ENCODE results near the gene GNA12.

GNA12 gene

GRCh38 chr7:2813350-2814185, 30.5 kb downstream of the GNA12 start:
- Histone ChIP-seq H3K27me3 (replicated peaks; ENCODE audit: control insufficient read depth, insufficient read depth, low read length) (no peaks in the 10 kb centered on the region), H3K36me3 (ENCODE audit: control insufficient read depth, insufficient read depth, low read length, severe bottlenecking) (no peaks in the 10 kb centered on the region), H3K4me1 (ENCODE audit: control insufficient read depth, insufficient read depth, low read length) (peaks cover 72% of the 10 kb centered on the region), H3K9ac (ENCODE audit: low read length) (peak overlapping the region; percentile 73), H3K4me3 (ENCODE audit: low read length) (peak overlapping the region; percentile 68), H3K9me3 (ENCODE audit: control insufficient read depth, low read length) (no peaks in the 10 kb centered on the region)
- no peak for DNase-seq (ENCODE audit: low read depth)

GRCh38 chr7:2812831-2813230, 31.3 kb downstream of the GNA12 start:
- no peaks in the 10 kb centered on the region for H3K9me3 ChIP-seq (ENCODE audit: control insufficient read depth, low read length)
- peak; percentile 36 for DNase-seq (ENCODE audit: low read depth)
- H3K9ac ChIP-seq (ENCODE audit: low read length) = peak overlapping the region; percentile 39
- no peaks in the 10 kb centered on the region for H3K36me3 ChIP-seq (ENCODE audit: control insufficient read depth, insufficient read depth, low read length, severe bottlenecking)
- H3K4me1 ChIP-seq (ENCODE audit: control insufficient read depth, insufficient read depth, low read length) = peaks cover 72% of the 10 kb centered on the region
- H3K4me3 ChIP-seq (ENCODE audit: low read length) = no peak overlapping the region
- H3K27me3 ChIP-seq (replicated peaks; ENCODE audit: control insufficient read depth, insufficient read depth, low read length) = no peaks in the 10 kb centered on the region

- Histone ChIP-seq H3K9ac (ENCODE audit: low read length) (peak overlapping the region; percentile 82), H3K36me3 (ENCODE audit: control insufficient read depth, insufficient read depth, low read length, severe bottlenecking) (no peaks in the 10 kb centered on the region), H3K4me1 (ENCODE audit: control insufficient read depth, insufficient read depth, low read length) (peaks cover 73% of the 10 kb centered on the region), H3K4me3 (ENCODE audit: low read length) (peak overlapping the region; percentile 72), H3K27me3 (replicated peaks; ENCODE audit: control insufficient read depth, insufficient read depth, low read length) (no peaks in the 10 kb centered on the region), H3K9me3 (ENCODE audit: control insufficient read depth, low read length) (no peaks in the 10 kb centered on the region)
- DNase-seq (ENCODE audit: low read depth) = peak; percentile 77
These were observed 32.0 kb downstream of the GNA12 start for GRCh38 chr7:2812114-2812487.

GRCh38 chr7:2811476-2812113, 32.5 kb downstream of the GNA12 start:
- Histone ChIP-seq H3K4me3 (ENCODE audit: low read length) (peak overlapping the region; percentile 72), H3K9ac (ENCODE audit: low read length) (peak overlapping the region; percentile 82), H3K4me1 (ENCODE audit: control insufficient read depth, insufficient read depth, low read length) (peaks cover 78% of the 10 kb centered on the region), H3K9me3 (ENCODE audit: control insufficient read depth, low read length) (no peaks in the 10 kb centered on the region), H3K36me3 (ENCODE audit: control insufficient read depth, insufficient read depth, low read length, severe bottlenecking) (no peaks in the 10 kb centered on the region), H3K27me3 (replicated peaks; ENCODE audit: control insufficient read depth, insufficient read depth, low read length) (no peaks in the 10 kb centered on the region)
- DNase-seq (ENCODE audit: low read depth) = peak; percentile 22

- Histone ChIP-seq H3K9me3 (ENCODE audit: control insufficient read depth, low read length) (no peaks in the 10 kb centered on the region), H3K9ac (ENCODE audit: low read length) (peak overlapping the region; percentile 82), H3K27me3 (replicated peaks; ENCODE audit: control insufficient read depth, insufficient read depth, low read length) (no peaks in the 10 kb centered on the region), H3K4me1 (ENCODE audit: control insufficient read depth, insufficient read depth, low read length) (peaks cover 80% of the 10 kb centered on the region), H3K36me3 (ENCODE audit: control insufficient read depth, insufficient read depth, low read length, severe bottlenecking) (no peaks in the 10 kb centered on the region), H3K4me3 (ENCODE audit: low read length) (peak overlapping the region; percentile 72)
- no peak for DNase-seq (ENCODE audit: low read depth)
These were observed 33.3 kb downstream of the GNA12 start for GRCh38 chr7:2810682-2811415.

- Histone ChIP-seq H3K9ac (ENCODE audit: low read length) (peak overlapping the region; percentile 82), H3K9me3 (ENCODE audit: control insufficient read depth, low read length) (no peaks in the 10 kb centered on the region), H3K4me3 (ENCODE audit: low read length) (no peak overlapping the region), H3K36me3 (ENCODE audit: control insufficient read depth, insufficient read depth, low read length, severe bottlenecking) (no peaks in the 10 kb centered on the region), H3K27me3 (replicated peaks; ENCODE audit: control insufficient read depth, insufficient read depth, low read length) (no peaks in the 10 kb centered on the region), H3K4me1 (ENCODE audit: control insufficient read depth, insufficient read depth, low read length) (peaks cover 85% of the 10 kb centered on the region)
- DNase-seq (ENCODE audit: low read depth) = no peak
These were observed 34.0 kb downstream of the GNA12 start for GRCh38 chr7:2809903-2810625.

GRCh38 chr7:2808891-2809665, 35.0 kb downstream of the GNA12 start:
- Histone ChIP-seq H3K9ac (ENCODE audit: low read length) (no peak overlapping the region), H3K36me3 (ENCODE audit: control insufficient read depth, insufficient read depth, low read length, severe bottlenecking) (no peaks in the 10 kb centered on the region), H3K4me3 (ENCODE audit: low read length) (no peak overlapping the region), H3K9me3 (ENCODE audit: control insufficient read depth, low read length) (no peaks in the 10 kb centered on the region), H3K27me3 (replicated peaks; ENCODE audit: control insufficient read depth, insufficient read depth, low read length) (no peaks in the 10 kb centered on the region), H3K4me1 (ENCODE audit: control insufficient read depth, insufficient read depth, low read length) (peaks cover 82% of the 10 kb centered on the region)
- DNase-seq (ENCODE audit: low read depth) = no peak

- Histone ChIP-seq H3K36me3 (ENCODE audit: control insufficient read depth, insufficient read depth, low read length, severe bottlenecking) (no peaks in the 10 kb centered on the region), H3K9me3 (ENCODE audit: control insufficient read depth, low read length) (no peaks in the 10 kb centered on the region), H3K27me3 (replicated peaks; ENCODE audit: control insufficient read depth, insufficient read depth, low read length) (no peaks in the 10 kb centered on the region), H3K4me1 (ENCODE audit: control insufficient read depth, insufficient read depth, low read length) (peaks cover 81% of the 10 kb centered on the region), H3K4me3 (ENCODE audit: low read length) (peak overlapping the region; percentile 55), H3K9ac (ENCODE audit: low read length) (peak overlapping the region; percentile 58)
- DNase-seq (ENCODE audit: low read depth) = no peak
These were observed 36.0 kb downstream of the GNA12 start for GRCh38 chr7:2807845-2808772.

GRCh38 chr7:2807460-2807844, 36.7 kb downstream of the GNA12 start:
- Histone ChIP-seq H3K9ac (ENCODE audit: low read length) (peak overlapping the region; percentile 58), H3K9me3 (ENCODE audit: control insufficient read depth, low read length) (no peaks in the 10 kb centered on the region), H3K27me3 (replicated peaks; ENCODE audit: control insufficient read depth, insufficient read depth, low read length) (no peaks in the 10 kb centered on the region), H3K4me1 (ENCODE audit: control insufficient read depth, insufficient read depth, low read length) (peaks cover 81% of the 10 kb centered on the region), H3K4me3 (ENCODE audit: low read length) (peak overlapping the region; percentile 55), H3K36me3 (ENCODE audit: control insufficient read depth, insufficient read depth, low read length, severe bottlenecking) (no peaks in the 10 kb centered on the region)
- DNase-seq (ENCODE audit: low read depth) = no peak

- no peak for DNase-seq (ENCODE audit: low read depth)
- H3K4me1 ChIP-seq (ENCODE audit: control insufficient read depth, insufficient read depth, low read length) = peaks cover 82% of the 10 kb centered on the region
- no peak overlapping the region for H3K4me3 ChIP-seq (ENCODE audit: low read length)
- no peaks in the 10 kb centered on the region for H3K36me3 ChIP-seq (ENCODE audit: control insufficient read depth, insufficient read depth, low read length, severe bottlenecking)
- H3K9ac ChIP-seq (ENCODE audit: low read length) = peak overlapping the region; percentile 58
- H3K27me3 ChIP-seq (replicated peaks; ENCODE audit: control insufficient read depth, insufficient read depth, low read length) = no peaks in the 10 kb centered on the region
- no peaks in the 10 kb centered on the region for H3K9me3 ChIP-seq (ENCODE audit: control insufficient read depth, low read length)
These were observed 37.5 kb downstream of the GNA12 start for GRCh38 chr7:2806571-2806970.
